Gastrocnemius medialis (tissue), 4 donors: ENCODE data around the gene AK2.

Experiments
- POLR2A ChIP-seq, 2 donors: fragments of 450-650 bp; IDR thresholded peaks; one replicate each; pipeline ENCODE4 v1.6.1; 2017; ENCODE audit warnings: antibody characterized with exemption in 2 of 2, mild to moderate bottlenecking in 2 of 2, moderate library complexity in 2 of 2
- TF ChIP-seq, protein P1 (sequence below), 5 experiments: fragments of 450-650 bp in 3 of 5; fragments of 200-600 bp in 2 of 5; sonication (generic) in 2 of 5; IDR thresholded peaks in 4 of 5; conservative IDR thresholded peaks in 1 of 5; 1 replicate in 4 of 5; 2 replicates in 1 of 5; pipeline ENCODE4 v1.5.1; 2016 to 2019; ENCODE audit warnings: antibody characterized with exemption in 5 of 5, mild to moderate bottlenecking in 3 of 5, moderate library complexity in 3 of 5

DNA sequence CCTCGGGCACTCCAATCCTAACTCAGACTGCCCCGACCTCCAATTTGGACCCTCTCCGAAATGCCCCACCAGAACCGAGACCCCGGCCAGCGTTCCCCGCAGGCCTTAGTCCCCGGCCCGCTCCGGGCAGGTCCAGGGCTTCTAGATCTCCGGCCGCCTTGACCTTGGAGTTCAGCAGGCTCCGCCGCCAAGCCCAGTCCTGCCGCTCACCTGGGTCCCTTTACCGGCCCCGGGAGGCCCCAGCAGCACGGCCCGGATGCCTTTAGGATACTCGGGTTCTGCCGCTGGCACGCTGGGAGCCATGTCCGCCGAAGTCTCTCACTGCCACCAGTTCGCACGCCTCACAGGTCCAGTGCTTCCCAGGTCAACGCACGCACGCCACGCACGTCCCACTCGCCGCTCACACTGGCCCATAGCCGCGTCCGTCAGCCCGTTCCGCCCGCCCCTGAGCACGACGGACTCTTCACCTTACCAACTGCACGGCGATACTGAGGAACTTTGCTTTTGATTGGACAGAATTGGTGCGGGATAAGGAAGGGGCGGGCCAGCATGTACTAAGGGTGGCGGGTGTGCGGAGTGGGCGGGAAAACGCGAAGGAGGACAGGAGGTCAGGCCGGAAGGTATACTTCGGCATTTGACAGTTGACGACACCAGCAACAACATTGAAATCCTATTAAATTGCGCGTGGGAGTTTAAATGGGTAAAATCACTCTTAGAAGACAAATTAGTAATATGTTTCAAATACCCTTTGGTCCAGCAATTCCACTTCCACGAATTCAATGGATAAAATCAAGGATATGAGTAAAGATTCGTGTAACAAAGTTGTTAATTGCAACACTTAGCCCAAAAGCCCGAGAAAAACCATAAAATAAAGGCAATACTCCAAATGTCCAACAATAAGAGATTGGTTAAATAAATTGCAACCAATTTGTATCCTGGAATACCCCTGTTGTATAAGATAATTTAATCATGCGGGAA, at the start of gene AK2:
- TF ChIP-seq, protein P1, sequence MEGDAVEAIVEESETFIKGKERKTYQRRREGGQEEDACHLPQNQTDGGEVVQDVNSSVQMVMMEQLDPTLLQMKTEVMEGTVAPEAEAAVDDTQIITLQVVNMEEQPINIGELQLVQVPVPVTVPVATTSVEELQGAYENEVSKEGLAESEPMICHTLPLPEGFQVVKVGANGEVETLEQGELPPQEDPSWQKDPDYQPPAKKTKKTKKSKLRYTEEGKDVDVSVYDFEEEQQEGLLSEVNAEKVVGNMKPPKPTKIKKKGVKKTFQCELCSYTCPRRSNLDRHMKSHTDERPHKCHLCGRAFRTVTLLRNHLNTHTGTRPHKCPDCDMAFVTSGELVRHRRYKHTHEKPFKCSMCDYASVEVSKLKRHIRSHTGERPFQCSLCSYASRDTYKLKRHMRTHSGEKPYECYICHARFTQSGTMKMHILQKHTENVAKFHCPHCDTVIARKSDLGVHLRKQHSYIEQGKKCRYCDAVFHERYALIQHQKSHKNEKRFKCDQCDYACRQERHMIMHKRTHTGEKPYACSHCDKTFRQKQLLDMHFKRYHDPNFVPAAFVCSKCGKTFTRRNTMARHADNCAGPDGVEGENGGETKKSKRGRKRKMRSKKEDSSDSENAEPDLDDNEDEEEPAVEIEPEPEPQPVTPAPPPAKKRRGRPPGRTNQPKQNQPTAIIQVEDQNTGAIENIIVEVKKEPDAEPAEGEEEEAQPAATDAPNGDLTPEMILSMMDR (IDR thresholded peaks at IDR 0.05 in 4 of 5, conservative IDR thresholded peaks at IDR 0.05 in 1 of 5) = no peak
- TF ChIP-seq POLR2A (IDR thresholded peaks at IDR 0.05) = peak; percentile 92 to 96
